Measurements from ENCODE around the gene MYOM3. TPM values are rescaled to one million over a fixed set of nuclear protein-coding genes. Genes with fewer than 3 reads are reported as not detected.
"Not testable (repeated sequence)": the region's sequence is repeated elsewhere in the genome, so short reads cannot be mapped to it uniquely, and the experiment has no call there.

MYOM3 gene
- total and polyA plus RNA-seq, 4 donors = 0.09 to 0.55 (median 0.11) TPM

- DNase-seq (no peak), ATAC-seq (ENCODE audit: insufficient read depth, low FRiP score) (no peak)
- peaks cover 0 to 5% (median 2%) of the 10 kb centered on the region in 5 donors for H3K4me1 ChIP-seq (ENCODE audit: control insufficient read depth in 5 of 5, insufficient read depth in 5 of 5, low read length in 5 of 5)
- no peak overlapping the region for H3K27ac ChIP-seq (ENCODE audit: low read depth in 1 of 2, low read length in 1 of 2)
- no peaks in the 10 kb centered on the region for H3K27me3 ChIP-seq (ENCODE audit: control insufficient read depth in 3 of 3, insufficient read depth in 3 of 3, low read length in 2 of 3)
- no peak overlapping the region for H3K4me3 ChIP-seq
- TF ChIP-seq CTCF (IDR thresholded peaks at IDR 0.05; ENCODE audit: control extremely low read depth, extremely low read depth) = no peak
- no peak overlapping the region for H3K9ac ChIP-seq (ENCODE audit: insufficient read depth in 1 of 2, low read length in 2 of 2)
- H3K36me3 ChIP-seq (ENCODE audit: control insufficient read depth in 4 of 4, insufficient read depth in 4 of 4, low read length in 4 of 4) = no peaks in the 10 kb centered on the region
- 28 to 33% methylated on average over 7 of the region's 7 CpGs for WGBS, 2 donors
- no peaks in the 10 kb centered on the region for H3K9me3 ChIP-seq (ENCODE audit: control insufficient read depth in 4 of 4, insufficient read depth in 3 of 4, low read length in 3 of 4)
Measured at GRCh38 chr1:24051206-24051945, 60.6 kb downstream of the MYOM3 start.

- Histone ChIP-seq H3K4me3 (no peak overlapping the region), H3K9ac (ENCODE audit: insufficient read depth in 1 of 2, low read length in 2 of 2) (no peak overlapping the region), H3K27me3 (ENCODE audit: control insufficient read depth in 3 of 3, insufficient read depth in 3 of 3, low read length in 2 of 3) (no peaks in the 10 kb centered on the region), H3K9me3 (ENCODE audit: control insufficient read depth in 4 of 4, insufficient read depth in 3 of 4, low read length in 3 of 4) (no peaks in the 10 kb centered on the region), H3K27ac (ENCODE audit: low read depth in 1 of 2, low read length in 1 of 2) (no peak overlapping the region), H3K4me1 (ENCODE audit: control insufficient read depth in 5 of 5, insufficient read depth in 5 of 5, low read length in 5 of 5) (peaks cover 0 to 7% (median 6%) of the 10 kb centered on the region in 5 donors), H3K36me3 (ENCODE audit: control insufficient read depth in 4 of 4, insufficient read depth in 4 of 4, low read length in 4 of 4) (no peaks in the 10 kb centered on the region)
- TF ChIP-seq CTCF (IDR thresholded peaks at IDR 0.05; ENCODE audit: control extremely low read depth, extremely low read depth) = no peak
- ATAC-seq (ENCODE audit: insufficient read depth, low FRiP score) (no peak), DNase-seq (no peak)
- WGBS, 2 donors = 86 to 90% methylated on average over 7 of the region's 7 CpGs
Measured at GRCh38 chr1:24049733-24050132, 62.2 kb downstream of the MYOM3 start.

- not testable (repeated sequence) for H3K27me3 ChIP-seq (ENCODE audit: control insufficient read depth in 3 of 3, insufficient read depth in 3 of 3, low read length in 2 of 3); ATAC-seq (ENCODE audit: insufficient read depth, low FRiP score); H3K36me3 ChIP-seq (ENCODE audit: control insufficient read depth in 4 of 4, insufficient read depth in 4 of 4, low read length in 4 of 4); DNase-seq; H3K4me1 ChIP-seq (ENCODE audit: control insufficient read depth in 5 of 5, insufficient read depth in 5 of 5, low read length in 5 of 5); H3K9me3 ChIP-seq (ENCODE audit: control insufficient read depth in 4 of 4, insufficient read depth in 3 of 4, low read length in 3 of 4); H3K4me3 ChIP-seq; H3K9ac ChIP-seq (ENCODE audit: insufficient read depth in 1 of 2, low read length in 2 of 2); H3K27ac ChIP-seq (ENCODE audit: low read depth in 1 of 2, low read length in 1 of 2)
- 90 to 93% methylated on average over 4 of the region's 4 CpGs for WGBS, 2 donors
Measured at GRCh38 chr1:24048894-24049293, 63.0 kb downstream of the MYOM3 start.

GRCh38 chr1:24048205-24048869 is 63.6 kb downstream of the MYOM3 start:
- WGBS, 2 donors = 92 to 94% methylated on average over 6 of the region's 6 CpGs
- no peak overlapping the region for H3K4me3 ChIP-seq
- DNase-seq (no peak), ATAC-seq (ENCODE audit: insufficient read depth, low FRiP score) (no peak)
- H3K9me3 ChIP-seq (ENCODE audit: control insufficient read depth in 4 of 4, insufficient read depth in 3 of 4, low read length in 3 of 4) = no peaks in the 10 kb centered on the region
- H3K4me1 ChIP-seq (ENCODE audit: control insufficient read depth in 5 of 5, insufficient read depth in 5 of 5, low read length in 5 of 5) = peaks cover 0 to 7% (median 6%) of the 10 kb centered on the region in 5 donors
- no peaks in the 10 kb centered on the region for H3K36me3 ChIP-seq (ENCODE audit: control insufficient read depth in 4 of 4, insufficient read depth in 4 of 4, low read length in 4 of 4)
- no peak overlapping the region for H3K9ac ChIP-seq (ENCODE audit: insufficient read depth in 1 of 2, low read length in 2 of 2)
- no peaks in the 10 kb centered on the region for H3K27me3 ChIP-seq (ENCODE audit: control insufficient read depth in 3 of 3, insufficient read depth in 3 of 3, low read length in 2 of 3)
- no peak for TF ChIP-seq CTCF (IDR thresholded peaks at IDR 0.05; ENCODE audit: control extremely low read depth, extremely low read depth)
- no peak overlapping the region for H3K27ac ChIP-seq (ENCODE audit: low read depth in 1 of 2, low read length in 1 of 2)
